ENCODE results near the gene THSD4. TPM values are rescaled to one million over a fixed set of nuclear protein-coding genes. Genes with fewer than 3 reads are reported as not detected.
A peak's percentile ranks its signal among the peaks of the same experiment; 100 is the strongest.

Gene THSD4
- total and polyA plus RNA-seq, 7 donors, result 1.4 to 7.8 (median 2.2) TPM

DNA sequence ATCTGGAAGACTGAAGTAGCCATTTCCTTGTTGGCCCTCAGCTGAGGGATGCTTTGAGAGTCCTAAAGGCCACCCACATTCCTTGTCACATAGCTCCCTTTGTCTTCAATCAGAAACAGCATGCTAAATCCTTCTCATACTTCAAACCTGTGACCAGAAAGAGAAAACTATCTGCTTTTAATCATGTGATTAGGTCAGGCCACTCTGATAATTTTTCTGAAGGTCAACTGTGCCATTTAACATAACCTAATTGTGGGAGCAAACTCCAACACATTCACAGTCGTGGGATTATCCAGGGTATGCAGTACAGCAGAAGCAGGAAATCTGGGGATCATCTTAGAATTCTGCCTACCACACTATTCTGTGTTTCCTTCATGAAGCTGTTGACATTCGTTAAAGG lies 471.2 kb downstream of the THSD4 start:
- Histone ChIP-seq H3K4me3 (no peak overlapping the region), H3K27ac (no peak overlapping the region), H3K4me1 (no peaks in the 10 kb centered on the region), H3K36me3 (no peaks in the 10 kb centered on the region), H3K27me3 (no peaks in the 10 kb centered on the region), H3K9me3 (peaks cover 0 to 14% (median 5%) of the 10 kb centered on the region in 4 donors)
- no peak for TF ChIP-seq EP300 (IDR thresholded peaks at IDR 0.05)
- no peak for DNase-seq
- intact Hi-C loops (cut with DNase I), result no loop called here
- 89 to 94% methylated on average over 2 of the region's 2 CpGs for WGBS, 2 donors

DNA sequence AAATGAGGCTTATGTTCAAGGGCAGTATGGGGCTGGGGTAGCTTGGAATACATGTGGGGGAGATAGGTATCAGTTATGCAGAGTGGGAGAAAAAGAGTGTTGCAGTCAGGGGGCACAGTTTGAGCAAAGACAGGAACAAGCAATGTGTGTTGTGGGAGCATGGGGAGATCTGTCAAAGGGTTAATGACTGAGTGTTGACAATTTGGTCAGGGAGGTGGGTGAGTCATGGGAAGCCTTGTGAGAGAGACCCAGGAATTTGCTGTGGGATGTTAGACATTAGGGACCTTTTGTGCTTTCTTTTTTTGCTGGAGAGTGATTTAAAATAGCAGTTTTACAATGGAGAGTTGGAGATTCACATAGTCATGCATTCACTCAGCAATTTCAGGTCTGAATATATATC lies 473.5 kb downstream of the THSD4 start:
- no peak overlapping the region for H3K4me3 ChIP-seq
- no peaks in the 10 kb centered on the region for H3K4me1 ChIP-seq
- H3K9me3 ChIP-seq, result peaks cover 0 to 14% (median 5%) of the 10 kb centered on the region in 4 donors
- TF ChIP-seq, protein P1, sequence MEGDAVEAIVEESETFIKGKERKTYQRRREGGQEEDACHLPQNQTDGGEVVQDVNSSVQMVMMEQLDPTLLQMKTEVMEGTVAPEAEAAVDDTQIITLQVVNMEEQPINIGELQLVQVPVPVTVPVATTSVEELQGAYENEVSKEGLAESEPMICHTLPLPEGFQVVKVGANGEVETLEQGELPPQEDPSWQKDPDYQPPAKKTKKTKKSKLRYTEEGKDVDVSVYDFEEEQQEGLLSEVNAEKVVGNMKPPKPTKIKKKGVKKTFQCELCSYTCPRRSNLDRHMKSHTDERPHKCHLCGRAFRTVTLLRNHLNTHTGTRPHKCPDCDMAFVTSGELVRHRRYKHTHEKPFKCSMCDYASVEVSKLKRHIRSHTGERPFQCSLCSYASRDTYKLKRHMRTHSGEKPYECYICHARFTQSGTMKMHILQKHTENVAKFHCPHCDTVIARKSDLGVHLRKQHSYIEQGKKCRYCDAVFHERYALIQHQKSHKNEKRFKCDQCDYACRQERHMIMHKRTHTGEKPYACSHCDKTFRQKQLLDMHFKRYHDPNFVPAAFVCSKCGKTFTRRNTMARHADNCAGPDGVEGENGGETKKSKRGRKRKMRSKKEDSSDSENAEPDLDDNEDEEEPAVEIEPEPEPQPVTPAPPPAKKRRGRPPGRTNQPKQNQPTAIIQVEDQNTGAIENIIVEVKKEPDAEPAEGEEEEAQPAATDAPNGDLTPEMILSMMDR (IDR thresholded peaks at IDR 0.05), result no peak
- no peak for TF ChIP-seq POLR2A (IDR thresholded peaks at IDR 0.05)
- no peak for TF ChIP-seq EP300 (IDR thresholded peaks at IDR 0.05)
- no peak for TF ChIP-seq POLR2AphosphoS5 (IDR thresholded peaks at IDR 0.05)
- H3K27ac ChIP-seq, result no peak overlapping the region
- intact Hi-C loops (cut with DNase I), result no loop called here
- DNase-seq, result no peak
- no peaks in the 10 kb centered on the region for H3K36me3 ChIP-seq
- H3K27me3 ChIP-seq, result no peaks in the 10 kb centered on the region

DNA sequence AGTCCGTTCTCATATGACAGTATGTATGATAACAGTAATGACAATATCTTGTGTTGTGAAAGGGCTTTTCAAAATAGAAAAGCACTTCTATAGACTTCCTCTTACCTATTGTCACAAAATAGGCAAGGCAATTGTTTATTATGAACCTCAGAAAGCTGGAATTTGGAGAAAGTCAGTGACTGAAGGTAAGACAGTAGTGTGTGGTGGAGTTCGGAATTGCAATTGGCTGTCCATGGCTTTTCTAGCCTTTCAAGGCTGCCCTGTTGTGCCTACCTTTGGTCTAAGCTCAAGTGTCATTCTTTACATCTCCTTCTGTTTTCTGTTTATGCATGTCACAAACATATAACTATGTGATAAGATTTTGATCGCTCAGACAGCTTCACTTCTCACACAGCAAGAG lies 475.8 kb downstream of the THSD4 start:
- intact Hi-C loops (cut with DNase I), result no loop called here
- no peak for DNase-seq

DNA sequence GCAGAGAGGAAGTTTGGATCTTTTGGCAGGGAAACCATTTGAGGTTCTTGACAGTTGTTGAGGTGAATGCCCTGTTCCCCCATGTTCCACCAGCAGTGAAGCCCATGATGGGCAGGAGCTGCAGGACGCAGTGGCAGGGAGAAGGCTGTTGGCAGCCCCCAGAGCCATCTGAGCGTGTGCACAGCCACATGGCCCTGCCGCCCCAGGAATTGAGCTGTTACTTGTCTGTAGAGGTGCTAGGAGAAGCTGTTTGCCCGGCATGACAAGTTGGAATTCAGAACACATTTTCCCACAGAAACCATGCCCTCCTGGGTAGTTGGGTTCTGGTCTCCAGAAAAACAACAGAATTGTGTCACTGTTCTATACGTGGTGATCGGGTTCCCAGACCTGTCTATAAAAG lies 476.9 kb downstream of the THSD4 start:
- intact Hi-C loops (cut with DNase I), result no loop called here
- WGBS, 2 donors, result 89 to 95% methylated on average over 6 of the region's 6 CpGs
- no peak for TF ChIP-seq POLR2AphosphoS5 (IDR thresholded peaks at IDR 0.05)
- no peak for TF ChIP-seq EP300 (IDR thresholded peaks at IDR 0.05)
- TF ChIP-seq, protein P1 (IDR thresholded peaks at IDR 0.05), result no peak
- no peak for TF ChIP-seq POLR2A (IDR thresholded peaks at IDR 0.05)

More for the DNA sequence above, 475.8 kb downstream of the THSD4 start:
- Histone ChIP-seq H3K9me3 (peaks cover 0 to 6% (median 2%) of the 10 kb centered on the region in 4 donors), H3K36me3 (no peaks in the 10 kb centered on the region), H3K27ac (no peak overlapping the region), H3K27me3 (no peaks in the 10 kb centered on the region), H3K4me1 (peaks cover 0 to 2% (median 0%) of the 10 kb centered on the region in 4 donors), H3K4me3 (no peak overlapping the region)
- 93 to 97% methylated on average over 3 of the region's 3 CpGs for WGBS, 2 donors
- no peak for TF ChIP-seq POLR2A (IDR thresholded peaks at IDR 0.05)
- TF ChIP-seq, protein P1 (IDR thresholded peaks at IDR 0.05), result no peak
- TF ChIP-seq EP300 (IDR thresholded peaks at IDR 0.05), result no peak
- TF ChIP-seq POLR2AphosphoS5 (IDR thresholded peaks at IDR 0.05), result no peak

DNA sequence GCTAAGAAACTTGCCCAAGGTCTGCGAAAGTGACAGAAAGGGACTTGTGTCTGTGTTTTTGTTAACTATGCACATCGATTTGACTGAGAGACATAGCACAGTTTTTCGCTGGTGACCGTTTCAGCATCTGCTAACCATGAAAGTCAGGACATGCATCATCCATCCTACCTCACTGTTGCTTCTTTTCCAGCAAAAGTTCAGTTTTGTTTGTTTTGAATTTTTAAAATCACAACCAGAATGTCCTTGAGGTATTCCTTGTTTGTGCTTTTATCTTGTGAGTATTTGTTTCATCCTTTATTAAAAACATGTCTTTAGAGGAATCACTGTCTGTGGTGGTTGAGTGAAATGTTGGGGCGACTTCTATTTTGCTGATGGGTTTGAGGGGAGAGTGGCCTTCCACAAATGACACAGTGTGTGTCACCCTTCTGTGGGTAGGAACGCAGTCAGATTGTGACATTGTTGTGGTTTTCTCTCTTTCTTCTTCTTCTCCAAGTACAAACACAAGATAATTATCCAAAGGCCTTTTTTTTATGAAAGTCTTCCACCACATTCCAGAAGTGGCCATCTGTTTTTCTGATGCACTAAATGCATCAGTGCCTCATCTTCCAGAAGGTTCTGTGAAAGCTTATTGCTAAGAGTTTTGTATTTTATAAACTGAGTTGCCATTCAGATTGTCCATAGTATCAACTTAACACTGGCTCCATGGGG lies 480.7 kb downstream of the THSD4 start:
- Histone ChIP-seq H3K4me3 (no peak overlapping the region), H3K27ac (peak overlapping the region in 3 of 4 donors; percentile 12 to 64 (median 33)), H3K4me1 (peaks cover 0 to 45% (median 31%) of the 10 kb centered on the region in 4 donors), H3K27me3 (no peaks in the 10 kb centered on the region), H3K36me3 (no peaks in the 10 kb centered on the region), H3K9me3 (peaks cover 0 to 5% (median 0%) of the 10 kb centered on the region in 4 donors)
- TF ChIP-seq POLR2AphosphoS5 (IDR thresholded peaks at IDR 0.05) (no peak), POLR2A (IDR thresholded peaks at IDR 0.05) (no peak), EP300 (IDR thresholded peaks at IDR 0.05) (no peak)
- TF ChIP-seq, protein P1 (IDR thresholded peaks at IDR 0.05), result no peak
- intact Hi-C loops (cut with DNase I), result no loop called here
- 88 to 93% methylated on average over 6 of the region's 6 CpGs for WGBS, 2 donors
- no peak for DNase-seq

More for the DNA sequence above, 476.9 kb downstream of the THSD4 start:
- H3K27ac ChIP-seq, result peak overlapping the region in 1 of 4 donors; percentile 51
- no peak overlapping the region for H3K4me3 ChIP-seq
- peaks cover 0 to 13% (median 10%) of the 10 kb centered on the region in 4 donors for H3K4me1 ChIP-seq
- H3K9me3 ChIP-seq, result no peaks in the 10 kb centered on the region
- no peak for DNase-seq
- no peaks in the 10 kb centered on the region for H3K27me3 ChIP-seq
- H3K36me3 ChIP-seq, result no peaks in the 10 kb centered on the region

All from sigmoid colon (tissue), 7 donors.